Endothelial cell of umbilical vein (primary cell): ENCODE data around the gene ZNF516. TPM values are rescaled to one million over a fixed set of nuclear protein-coding genes. Genes with fewer than 3 reads are reported as not detected.

Experiments
- BruUV-seq: library from RNA; stranded (reverse); fragments of 400-500 nt; replicated peaks from 2 replicates; lab custom pipeline; 2021; lab: Mats Ljungman, UMichigan
- CTCF ChIA-PET: fragments of 300-600, 350-600 bp; sonication (Branson Sonifier 250); formaldehyde crosslinking; loops from one replicate; lab custom pipeline; 2021; ENCODE audit warnings: antibody characterized with exemption, inconsistent platforms; lab: Charles Lee
- POLR2A ChIA-PET: fragments of 300-600, 350-600 bp; sonication (Branson Sonifier 250); formaldehyde crosslinking; loops from one replicate; lab custom pipeline; 2021; ENCODE audit warnings: antibody characterized with exemption, inconsistent platforms; lab: Charles Lee
- DNase-seq: peaks from one replicate; pipeline ENCODE4 v3.0.0-alpha.2; 2011; ENCODE audit warnings: low read depth, low spot score
- FAIRE-seq: peaks from 2 replicates; lab custom pipeline; 2011; peaks lifted over from hg19 to GRCh38; lab: Jason Lieb, UNC
- H2AFZ ChIP-seq: 2 replicates; pipeline ENCODE4 v1.6.0; 2012; ENCODE audit warnings: low read depth, low read length, control low read depth, inconsistent platforms
- H3K27ac ChIP-seq: 2 replicates; pipeline ENCODE4 v1.5.1; 2011; ENCODE audit warnings: low read depth, mild to moderate bottlenecking, control low read depth, low read length, moderate library complexity; ENCODE audit not compliant: insufficient read depth
- H3K27me3 ChIP-seq, 2 experiments: 2 replicates each; pipeline versions ENCODE4 v1.6.0 to v1.6.1; 2011; ENCODE audit warnings: low read length in 2 of 2, mixed read lengths in 1 of 2; ENCODE audit not compliant: control insufficient read depth in 2 of 2, insufficient read depth in 2 of 2
- H3K36me3 ChIP-seq, 2 experiments: 2 replicates in 1 of 2; 3 replicates in 1 of 2; pipeline ENCODE4 v1.5.1; 2011; ENCODE audit warnings: low read length in 2 of 2, mild to moderate bottlenecking in 1 of 2, moderate library complexity in 1 of 2; ENCODE audit not compliant: control insufficient read depth in 2 of 2, insufficient read depth in 2 of 2; ENCODE audit errors: extremely low read depth in 1 of 2
- H3K4me1 ChIP-seq: 3 replicates; pipeline ENCODE4 v1.5.1; 2011; ENCODE audit warnings: mild to moderate bottlenecking, low read length; ENCODE audit not compliant: control insufficient read depth, insufficient read depth; ENCODE audit errors: extremely low read depth
- H3K4me2 ChIP-seq: 2 replicates; pipeline ENCODE4 v1.6.1; 2011; ENCODE audit warnings: low read length, control low read depth, mixed read lengths; ENCODE audit not compliant: insufficient read depth
- H3K4me3 ChIP-seq, 3 experiments: fragments of 200-600 bp in 1 of 3; sonication (generic), shearing (Covaris generic) in 1 of 3; replicated peaks in 1 of 3; 2 replicates each; pipeline ENCODE4 v1.5.1; 2011 to 2016; ENCODE audit warnings: control low read depth in 3 of 3, low read length in 3 of 3, mild to moderate bottlenecking in 2 of 3, inconsistent platforms in 1 of 3, low read depth in 1 of 3, moderate library complexity in 1 of 3; ENCODE audit not compliant: insufficient read depth in 1 of 3
- H3K79me2 ChIP-seq: 2 replicates; pipeline ENCODE4 v1.6.0; 2012; ENCODE audit warnings: low read length, inconsistent platforms; ENCODE audit not compliant: control insufficient read depth, insufficient read depth
- H3K9ac ChIP-seq: replicated peaks from 2 replicates; pipeline ENCODE3; 2011; ENCODE audit warnings: low read length, control low read depth; ENCODE audit not compliant: insufficient read depth; ENCODE audit errors: extremely low read depth
- H3K9me1 ChIP-seq: replicated peaks from 3 replicates; pipeline ENCODE4 v1.6.0; 2011; ENCODE audit warnings: mild to moderate bottlenecking, low read length; ENCODE audit not compliant: control insufficient read depth, insufficient read depth; ENCODE audit errors: extremely low read depth
- H3K9me3 ChIP-seq: replicated peaks from 2 replicates; pipeline ENCODE4 v1.5.1; 2012; ENCODE audit warnings: low read length, inconsistent platforms; ENCODE audit not compliant: control insufficient read depth, insufficient read depth
- H4K20me1 ChIP-seq: replicated peaks from 2 replicates; pipeline ENCODE3; 2011; ENCODE audit warnings: mild to moderate bottlenecking, low read length; ENCODE audit not compliant: control insufficient read depth, insufficient read depth; ENCODE audit errors: extremely low read depth
- CTCF ChIP-seq, 2 donors: IDR thresholded peaks; 1 replicate in 1 of 2; 2 replicates in 1 of 2; pipeline ENCODE4 v1.5.1; 2011; ENCODE audit warnings: low read length in 2 of 2, mild to moderate bottlenecking in 2 of 2, moderate library complexity in 2 of 2, control low read depth in 1 of 2, inconsistent platforms in 1 of 2, low read depth in 1 of 2; ENCODE audit not compliant: insufficient read depth in 1 of 2; ENCODE audit errors: extremely low read depth in 1 of 2
- EZH2 ChIP-seq: IDR thresholded peaks from 2 replicates; pipeline ENCODE4 v1.6.1; 2012; ENCODE audit warnings: borderline replicate concordance, low read depth, mild to moderate bottlenecking, moderate library complexity, low read length, inconsistent platforms; ENCODE audit not compliant: severe bottlenecking
- FOS ChIP-seq: IDR thresholded peaks from 2 replicates; pipeline ENCODE4 v1.6.1; 2011; ENCODE audit warnings: mild to moderate bottlenecking, low read length, moderate library complexity, borderline replicate concordance; ENCODE audit not compliant: insufficient read depth
- GATA2 ChIP-seq: IDR thresholded peaks from 2 replicates; pipeline ENCODE4 v1.7.0; 2011; ENCODE audit warnings: low read depth, mild to moderate bottlenecking, moderate library complexity, mixed read lengths, low read length; ENCODE audit not compliant: insufficient read length, insufficient read depth
- JUN ChIP-seq: IDR thresholded peaks from 2 replicates; pipeline ENCODE4 v1.6.1; 2011; ENCODE audit warnings: borderline replicate concordance, low read depth; ENCODE audit not compliant: insufficient read length, insufficient read depth
- MAX ChIP-seq: IDR thresholded peaks from 2 replicates; pipeline ENCODE4 v1.6.1; 2011; ENCODE audit not compliant: insufficient read depth, insufficient read length
- MYC ChIP-seq: IDR thresholded peaks from one replicate; pipeline ENCODE4 v1.6.1; 2011; ENCODE audit warnings: mild to moderate bottlenecking, low read depth, low read length
- POLR2A ChIP-seq: IDR thresholded peaks from 2 replicates; pipeline ENCODE4 v1.6.1; 2012; ENCODE audit warnings: low read depth, mild to moderate bottlenecking, control low read depth, low read length
- POLR2AphosphoS5 ChIP-seq: IDR thresholded peaks from 2 replicates; pipeline ENCODE4 v1.6.1; 2012; ENCODE audit warnings: low read depth, mild to moderate bottlenecking, control low read depth, low read length, moderate library complexity; ENCODE audit not compliant: insufficient read depth
- dilution Hi-C: fragments of 300-500 bp; cut with MboI; formaldehyde crosslinking; loops from one replicate; pipeline ENCODE4 v1.15.0; 2019; ENCODE audit warnings: low sequenced_read_pairs; ENCODE audit not compliant: extremely low pct_ligation_motif_present
- intact Hi-C: fragments of 100-400 bp; cut with micrococcal nuclease; formaldehyde crosslinking; loops from one replicate; pipeline ENCODE4 v1.10.0; 2022
- polyA plus RNA-seq, 4 experiments: library from polyadenylated mRNA; depleted of rRNA in 3 of 4; stranded (reverse) in 3 of 4; unstranded in 1 of 4; fragments of >200 nt; gene quantifications; 2 replicates each; pipeline versions ENCODE4 v1.2.1 to v1.2.3, GENCODE V29; 2011 to 2012; ENCODE audit warnings: missing spikeins in 1 of 4
- total RNA-seq: library from RNA; stranded (reverse); gene quantifications from 2 replicates; pipeline ENCODE4 v1.2.3, GENCODE V29; 2021

Gene ZNF516
- total and polyA plus RNA-seq, 2 donors (not counting 3 experiments of a cell fraction or from before 2014, with no cell fraction given): 3.6 to 19.1 TPM

GRCh38 chr18:76456018-76456750 is 38.9 kb downstream of the ZNF516 start:
- no peaks in the 10 kb centered on the region for H3K79me2 ChIP-seq
- dilution Hi-C loops: no loop called here
- no peak overlapping the region for H3K27ac ChIP-seq
- peaks cover 0 to 1% of the 10 kb centered on the region in 2 experiments for H3K27me3 ChIP-seq
- peaks cover 12% of the 10 kb centered on the region for H3K4me1 ChIP-seq
- no peak overlapping the region for H2AFZ ChIP-seq
- ChIA-PET POLR2A (no interaction called here), CTCF (no interaction called here)
- H3K9ac ChIP-seq: no peak overlapping the region
- H3K9me1 ChIP-seq: no peaks in the 10 kb centered on the region
- BruUV-seq: no TSS peak
- TF ChIP-seq MAX: no peak
- no peak for TF ChIP-seq JUN
- no peak for TF ChIP-seq FOS
- TF ChIP-seq POLR2A: no peak
- TF ChIP-seq POLR2AphosphoS5: no peak
- TF ChIP-seq MYC: no peak
- DNase-seq (no peak), FAIRE-seq (no peak)
- H3K4me2 ChIP-seq: no peak overlapping the region
- intact Hi-C loops: no loop called here
- no peaks in the 10 kb centered on the region for H4K20me1 ChIP-seq
- H3K9me3 ChIP-seq: no peaks in the 10 kb centered on the region
- H3K36me3 ChIP-seq: no peaks in the 10 kb centered on the region
- H3K4me3 ChIP-seq: no peak overlapping the region

- H3K4me1 ChIP-seq: peaks cover 13% of the 10 kb centered on the region
Observed at GRCh38 chr18:76455003-76455676, 39.9 kb downstream of the ZNF516 start.

More at GRCh38 chr18:76455003-76455676, 39.9 kb downstream of the ZNF516 start:
- no TSS peak for BruUV-seq
- Histone ChIP-seq H3K4me2 (no peak overlapping the region), H3K9ac (no peak overlapping the region), H3K27ac (no peak overlapping the region), H2AFZ (no peak overlapping the region), H3K9me3 (no peaks in the 10 kb centered on the region), H3K9me1 (no peaks in the 10 kb centered on the region), H3K36me3 (no peaks in the 10 kb centered on the region), H4K20me1 (no peaks in the 10 kb centered on the region), H3K4me3 (no peak overlapping the region), H3K79me2 (no peaks in the 10 kb centered on the region), H3K27me3 (peaks cover 0 to 1% of the 10 kb centered on the region in 2 experiments)
- intact Hi-C loops (no loop called here), dilution Hi-C loops (no loop called here)
- ChIA-PET POLR2A (no interaction called here), CTCF (no interaction called here)
- FAIRE-seq (no peak), DNase-seq (no peak)
- no peak for TF ChIP-seq MAX
- no peak for TF ChIP-seq JUN
- no peak for TF ChIP-seq POLR2AphosphoS5
- no peak for TF ChIP-seq GATA2
- no peak for TF ChIP-seq FOS
- no peak for TF ChIP-seq CTCF (IDR thresholded peaks at IDR 0.05; ENCODE audit: extremely low read depth in 1 of 2, insufficient read depth in 1 of 2, low read depth in 1 of 2, low read length in 2 of 2)
- no peak for TF ChIP-seq POLR2A
- TF ChIP-seq MYC: no peak
- TF ChIP-seq EZH2: no peak
